GM18909 (cell line): ENCODE results near the gene SLC5A5.
A peak's percentile ranks its signal among the peaks of the same experiment; 100 is the strongest.
"Not testable (repeated sequence)": the region's sequence is repeated elsewhere in the genome, so short reads cannot be mapped to it uniquely, and the experiment has no call there.

Source experiments
- ATAC-seq: cut with Tn5 transposase; IDR thresholded peaks from one replicate; pipeline ENCODE4 v1.9.1; 2021; ENCODE audit warnings: mild to moderate bottlenecking; ENCODE audit not compliant: unreplicated experiment, poor library complexity

The SLC5A5 gene

DNA sequence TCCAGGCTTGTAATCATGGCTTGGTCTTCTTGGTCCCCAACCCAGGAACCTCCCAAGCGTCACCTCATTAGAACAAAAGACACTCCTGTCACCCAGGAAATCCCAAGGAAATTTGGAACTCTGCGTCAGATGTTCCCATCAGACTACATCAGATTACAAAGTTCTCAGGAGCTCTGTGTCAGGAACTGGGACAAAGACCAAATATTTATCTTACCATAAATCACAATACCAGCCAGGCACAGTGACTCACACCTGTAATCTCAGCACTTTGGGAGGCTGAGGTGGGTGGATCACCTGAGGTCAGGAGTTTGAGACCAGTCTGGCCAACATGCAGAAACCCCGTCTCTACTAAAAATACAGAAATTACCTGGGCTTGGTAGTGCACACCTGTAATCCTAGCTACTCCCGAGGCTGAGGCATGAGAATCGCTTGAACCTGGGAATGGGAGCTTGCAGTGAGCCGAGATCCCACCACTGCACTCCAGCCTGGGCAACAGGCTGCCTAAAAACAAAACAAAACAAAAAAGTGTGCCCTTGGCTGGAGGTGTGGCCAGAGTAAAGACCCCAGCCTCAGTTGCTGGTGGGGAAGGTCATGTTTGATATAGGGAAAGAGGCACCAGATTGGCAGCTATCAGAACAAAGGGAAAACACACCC lies 44.3 kb downstream of the SLC5A5 start:
- no peak for ATAC-seq

DNA sequence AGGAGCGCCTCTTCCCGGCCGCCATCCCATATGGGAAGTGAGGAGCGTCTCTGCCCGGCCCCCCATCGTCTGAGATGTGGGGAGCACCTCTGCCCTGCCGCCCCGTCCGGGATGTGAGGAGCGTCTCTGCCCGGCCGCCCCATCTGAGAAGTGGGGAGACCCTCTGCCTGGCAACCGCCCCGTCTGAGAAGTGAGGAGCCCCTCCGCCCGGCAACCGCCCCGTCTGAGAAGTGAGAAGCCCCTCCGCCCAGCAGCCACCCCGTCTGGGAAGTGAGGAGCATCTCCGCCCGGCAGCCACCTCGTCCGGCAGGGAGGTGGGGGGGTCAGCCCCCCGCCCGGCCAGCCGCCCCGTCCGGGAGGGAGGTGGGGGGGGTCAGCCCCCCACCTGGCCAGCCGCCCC lies 46.4 kb downstream of the SLC5A5 start:
- ATAC-seq: not testable (repeated sequence)

DNA sequence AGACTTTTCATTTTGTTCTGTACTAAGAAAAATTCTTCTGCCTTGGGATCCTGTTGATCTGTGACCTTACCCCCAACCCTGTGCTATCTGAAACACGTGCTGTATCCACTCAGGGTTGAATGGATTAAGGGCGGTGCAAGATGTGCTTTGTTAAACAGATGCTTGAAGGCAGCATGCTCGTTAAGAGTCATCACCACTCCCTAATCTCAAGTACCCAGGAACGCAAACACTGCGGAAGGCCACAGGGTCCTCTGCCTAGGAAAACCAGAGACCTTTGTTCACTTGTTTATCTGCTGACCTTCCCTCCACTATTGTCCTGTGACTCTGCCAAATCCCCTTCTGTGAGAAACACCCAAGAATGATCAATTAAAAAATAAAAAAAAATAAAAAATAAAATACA lies 47.4 kb downstream of the SLC5A5 start:
- ATAC-seq: not testable (repeated sequence)

DNA sequence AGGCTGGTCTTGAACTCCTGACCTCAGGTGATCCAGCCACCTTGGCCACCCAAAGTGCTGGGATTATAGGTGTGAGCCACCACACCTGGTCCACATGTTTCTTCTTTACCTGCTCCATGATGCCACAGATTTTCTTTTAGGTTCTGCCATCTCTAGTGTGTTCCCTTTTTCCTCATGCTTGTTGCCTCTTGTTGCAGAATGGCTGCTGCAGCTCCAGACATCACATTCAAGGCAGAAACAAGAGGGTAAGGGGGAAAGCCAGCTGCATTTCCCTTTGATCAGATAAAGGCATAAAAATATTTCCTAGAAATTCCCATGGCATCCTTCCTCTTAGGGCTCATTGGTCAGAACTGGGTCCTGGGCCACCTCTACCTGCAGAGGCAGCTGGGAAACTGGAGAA lies 48.8 kb downstream of the SLC5A5 start:
- no peak for ATAC-seq

DNA sequence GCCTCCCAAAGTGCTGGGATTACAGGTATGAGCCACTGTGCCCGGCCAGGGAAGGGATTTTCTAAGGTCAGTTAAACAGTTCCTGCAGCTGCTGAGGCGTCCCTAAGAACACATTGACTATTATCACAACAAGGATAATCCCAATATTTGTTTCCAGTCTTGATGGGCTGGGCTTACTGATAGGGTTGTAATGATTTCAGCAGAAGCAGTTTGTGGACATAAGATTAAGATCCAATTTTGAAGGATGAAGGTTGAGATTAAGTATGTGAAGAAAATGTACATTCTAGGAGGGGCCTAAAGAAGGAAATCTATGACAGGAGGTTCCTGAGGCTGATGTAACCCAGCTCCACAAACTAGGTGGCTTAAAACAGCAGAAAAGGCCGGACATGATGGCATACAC lies 50.4 kb downstream of the SLC5A5 start:
- no peak for ATAC-seq

DNA sequence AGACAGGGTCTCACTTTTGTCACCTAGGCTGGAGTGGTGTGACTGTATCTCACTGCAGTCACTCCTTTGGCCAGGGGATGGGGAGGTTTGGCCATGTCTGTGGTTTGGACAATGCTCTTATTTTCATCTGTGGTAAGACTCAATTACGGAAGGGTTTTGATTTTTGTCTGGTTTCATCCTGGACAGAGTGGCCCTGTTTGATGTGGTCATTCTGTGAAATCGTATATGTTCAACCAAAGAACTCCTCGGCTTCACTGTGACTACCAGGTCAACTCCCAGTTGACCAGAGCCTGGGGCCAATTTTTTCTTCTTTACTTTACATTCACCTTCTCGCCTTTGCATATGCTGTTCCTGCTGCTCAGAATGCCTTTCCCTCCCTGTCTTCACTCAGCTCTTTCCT lies 54.3 kb downstream of the SLC5A5 start:
- no peak for ATAC-seq

DNA sequence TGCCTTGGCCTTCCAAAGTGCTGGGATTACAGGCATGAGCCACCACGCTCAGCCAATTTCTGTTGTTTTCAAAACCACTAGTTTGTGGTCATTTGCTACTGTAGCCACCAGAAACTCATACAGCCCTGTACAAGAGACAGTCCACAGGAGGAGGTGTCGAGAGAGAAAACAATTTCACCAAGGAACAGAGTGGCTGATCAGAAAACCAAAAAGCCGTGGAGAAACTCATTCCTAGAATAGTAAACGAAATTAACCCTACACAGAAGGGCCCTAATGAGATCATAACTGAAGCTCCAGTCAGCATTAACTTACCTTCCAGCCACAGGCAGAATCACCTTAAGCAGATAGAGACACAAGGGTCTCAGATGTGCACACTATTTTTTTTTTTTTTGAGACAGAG lies 57.3 kb downstream of the SLC5A5 start:
- no peak for ATAC-seq

DNA sequence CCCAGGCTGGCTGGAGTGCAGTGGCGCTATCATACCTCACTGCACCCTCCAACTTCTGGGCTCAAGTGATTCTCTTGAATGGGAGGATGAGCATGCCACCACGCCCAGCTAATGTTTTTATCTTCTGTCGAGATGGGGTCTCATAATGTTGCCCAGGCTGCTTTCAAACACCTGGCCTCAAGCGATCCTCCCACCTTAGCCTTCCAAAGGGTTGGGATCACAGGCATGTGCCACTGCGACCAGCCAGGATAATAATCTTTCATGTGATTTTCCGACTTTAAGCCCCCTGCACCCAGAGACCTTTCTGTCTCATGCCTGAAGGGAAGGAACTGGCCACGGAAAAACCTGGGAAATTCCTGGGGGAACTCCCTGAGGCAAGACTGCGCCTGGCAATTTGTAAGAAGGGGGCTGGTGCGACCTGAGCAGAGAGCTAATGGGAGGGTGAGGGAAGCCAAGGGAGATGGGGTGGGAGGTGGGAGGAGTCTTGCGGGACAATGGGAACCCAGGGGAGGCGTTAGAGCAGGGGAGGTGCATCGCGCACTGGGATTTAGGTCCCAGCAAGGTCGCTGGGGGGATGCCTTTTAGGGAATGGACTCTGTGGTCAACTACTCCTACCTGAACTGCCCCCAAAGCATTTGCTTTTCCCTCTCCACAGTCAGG lies 59.9 kb downstream of the SLC5A5 start:
- ATAC-seq: no peak

DNA sequence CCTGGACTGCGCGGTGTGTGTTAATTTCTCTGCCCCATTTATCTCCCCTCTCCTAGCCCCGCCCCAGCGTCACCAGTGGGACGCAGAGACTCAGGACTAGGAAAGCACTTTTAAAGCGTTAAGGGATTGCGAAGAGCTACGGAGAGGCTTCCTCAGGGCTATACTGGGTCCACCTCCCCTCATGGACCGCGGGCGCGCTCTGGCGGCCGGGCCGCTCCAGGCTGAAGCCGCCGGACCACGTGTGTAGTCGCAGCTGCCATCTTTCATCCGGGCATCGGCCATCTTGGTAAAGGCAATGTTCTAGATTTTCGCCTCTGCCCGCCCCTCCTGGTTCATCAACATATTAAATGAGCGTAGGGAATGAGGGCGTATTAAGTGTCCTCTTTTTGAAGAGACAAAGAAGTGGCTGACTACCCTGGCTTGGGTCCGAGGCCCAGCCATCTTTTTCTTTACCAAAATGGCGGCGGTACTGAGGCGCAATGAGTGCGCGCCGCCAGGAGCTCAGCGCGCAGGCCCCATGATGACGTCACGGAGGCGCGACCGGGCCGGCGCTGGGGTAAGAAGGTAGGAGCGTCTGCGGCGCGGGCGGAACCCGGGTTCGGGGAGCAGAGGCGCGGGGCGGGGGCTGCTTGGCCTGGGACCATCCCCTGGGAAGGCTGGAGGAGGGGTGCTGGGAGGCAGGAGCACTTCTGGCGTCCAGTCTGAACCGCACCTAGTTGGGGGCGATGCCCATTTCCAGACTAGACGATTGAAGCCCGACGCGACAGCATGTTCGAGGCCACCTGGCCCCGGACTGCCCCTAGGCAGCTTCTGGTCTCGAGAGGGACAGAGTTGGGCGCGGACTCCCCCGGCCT lies 61.0 kb downstream of the SLC5A5 start, which contains the start of gene CCDC124:
TSS of gene CCDC124 (plus strand) at position 531 of the 854 bp plus-strand sequence. CDS start 3,406 bp downstream, outside the sequence.
- ATAC-seq: peak; percentile 76

DNA sequence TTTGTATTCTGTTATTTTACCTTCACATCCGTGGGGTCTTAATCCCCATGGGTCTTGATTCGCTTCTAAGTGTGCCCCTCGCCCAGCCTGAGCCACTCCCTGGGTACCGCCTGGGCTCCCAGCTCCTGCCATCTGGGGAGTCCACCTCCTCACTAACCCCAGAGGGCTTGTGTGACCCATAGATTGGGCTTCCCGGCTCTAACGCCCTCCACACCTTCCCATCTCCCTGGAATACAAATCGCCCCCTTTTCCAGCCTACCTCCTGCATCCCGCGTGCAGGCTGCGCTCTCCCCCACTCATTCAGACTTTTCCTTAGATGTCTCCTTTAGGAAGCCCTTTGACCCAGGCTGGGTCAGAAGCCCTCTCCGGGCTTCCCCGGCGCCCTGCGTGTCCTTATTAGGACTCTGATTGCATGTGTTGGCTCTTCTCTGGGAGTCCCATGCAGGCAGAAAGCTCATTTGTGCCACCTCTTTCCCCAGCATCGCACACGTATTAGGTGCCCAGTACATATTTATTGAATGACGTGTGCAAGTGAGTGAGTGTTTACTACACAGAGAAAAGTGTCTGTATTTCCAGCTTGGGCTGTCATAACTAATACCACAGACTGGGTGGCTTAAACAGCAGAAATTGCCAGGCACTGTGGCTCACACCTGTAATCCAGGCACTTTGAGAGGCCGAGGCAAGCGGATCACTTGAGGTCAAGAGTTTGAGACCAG lies 61.8 kb downstream of the SLC5A5 start:
- no peak for ATAC-seq

DNA sequence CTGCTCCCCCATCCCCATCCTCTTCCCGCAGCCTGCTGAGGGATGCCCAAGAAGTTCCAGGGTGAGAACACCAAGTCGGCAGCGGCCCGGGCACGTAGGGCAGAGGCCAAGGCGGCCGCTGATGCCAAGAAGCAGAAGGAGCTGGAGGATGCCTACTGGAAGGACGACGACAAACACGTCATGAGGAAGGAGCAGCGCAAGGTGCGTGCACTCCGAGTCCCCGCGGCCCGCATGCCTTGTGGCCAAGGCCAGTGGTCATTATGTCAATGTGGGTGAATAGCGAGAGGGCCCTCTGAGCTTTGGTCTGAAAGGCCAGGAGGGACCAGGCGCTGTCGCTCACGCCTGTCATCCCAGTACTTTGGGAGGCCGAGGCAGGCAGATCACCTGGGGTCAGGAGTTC lies 64.6 kb downstream of the SLC5A5 start:
- no peak for ATAC-seq

DNA sequence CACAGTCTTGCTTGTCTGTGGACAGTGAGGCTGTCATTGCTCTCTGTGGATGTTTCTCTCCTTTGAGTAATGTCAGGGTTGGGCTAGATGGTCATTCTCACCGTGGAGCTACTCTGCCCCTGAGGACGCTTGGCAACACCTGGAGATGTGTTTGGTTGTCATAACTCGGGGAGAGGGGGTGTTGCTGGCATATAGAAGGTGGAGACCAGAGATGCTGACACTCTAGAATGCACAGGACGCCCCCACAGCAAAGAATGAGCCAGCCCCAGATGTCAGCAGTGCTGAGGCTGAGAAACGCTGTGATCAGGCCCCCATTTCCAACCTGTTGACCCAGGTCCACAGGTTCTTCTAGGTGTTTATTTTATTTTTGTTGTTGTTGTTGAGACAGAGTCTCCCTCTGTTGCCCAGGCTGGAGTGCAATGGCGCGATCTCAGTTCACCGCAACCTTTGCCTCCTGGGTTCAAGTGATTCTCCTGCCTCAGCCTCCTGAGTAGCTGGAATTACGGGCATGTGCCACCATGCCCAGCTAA lies 65.7 kb downstream of the SLC5A5 start:
- ATAC-seq: no peak

DNA sequence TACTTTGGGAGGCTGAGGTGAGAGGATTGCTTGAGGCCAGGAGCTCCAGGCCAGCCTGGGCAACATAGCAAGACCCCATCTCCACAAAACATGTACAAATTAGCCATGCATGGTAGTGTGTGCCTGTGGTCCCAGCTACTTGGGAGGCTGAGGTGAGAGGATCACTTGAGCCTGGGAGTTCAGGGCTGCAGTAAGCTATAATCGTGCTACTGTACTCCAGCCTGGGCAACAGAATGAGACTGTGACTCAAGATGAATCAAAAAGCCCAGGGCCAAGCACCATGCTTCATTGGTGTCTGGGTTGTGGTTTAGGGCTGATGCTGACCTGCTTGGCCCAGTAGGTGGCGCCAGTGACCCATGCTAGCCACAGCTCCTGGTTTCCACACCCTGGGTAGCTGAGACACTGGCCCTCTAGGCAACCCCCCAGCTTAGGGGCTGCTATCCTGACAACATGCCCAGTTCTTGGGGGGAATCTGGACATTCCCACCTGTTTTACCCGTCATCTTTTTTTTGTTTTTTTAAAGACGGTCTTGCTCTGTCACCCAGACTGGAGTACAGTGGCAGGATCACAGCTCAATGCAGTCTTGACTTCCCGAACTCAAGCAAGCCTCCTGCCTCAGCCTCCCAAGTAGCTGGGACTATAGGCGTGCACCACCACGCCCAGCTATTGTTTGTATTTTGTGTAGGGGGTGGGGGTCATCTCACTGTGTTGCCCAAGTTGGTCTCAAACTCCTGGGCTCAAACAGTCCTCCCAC lies 66.5 kb downstream of the SLC5A5 start:
- ATAC-seq: no peak

DNA sequence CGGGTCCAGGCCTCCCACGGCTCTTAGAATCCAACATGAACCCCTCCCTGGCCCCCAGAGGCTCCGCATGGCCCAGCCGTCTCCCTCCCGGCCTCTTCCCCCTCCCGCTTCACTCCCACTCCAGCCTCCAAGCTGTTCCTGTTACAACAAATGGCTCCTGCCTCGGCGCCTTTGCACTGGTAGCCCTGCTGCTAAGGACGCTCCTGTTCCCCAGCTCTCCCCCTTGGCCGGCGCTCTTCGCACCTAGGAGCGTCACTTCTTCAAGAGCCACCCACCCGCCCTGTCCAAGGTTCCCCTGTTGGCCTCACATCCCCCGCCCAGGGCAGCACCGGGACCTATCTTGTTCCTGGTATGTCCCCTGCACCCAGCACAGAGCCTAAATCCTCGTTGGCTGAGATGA lies 70.4 kb downstream of the SLC5A5 start:
- no peak for ATAC-seq

DNA sequence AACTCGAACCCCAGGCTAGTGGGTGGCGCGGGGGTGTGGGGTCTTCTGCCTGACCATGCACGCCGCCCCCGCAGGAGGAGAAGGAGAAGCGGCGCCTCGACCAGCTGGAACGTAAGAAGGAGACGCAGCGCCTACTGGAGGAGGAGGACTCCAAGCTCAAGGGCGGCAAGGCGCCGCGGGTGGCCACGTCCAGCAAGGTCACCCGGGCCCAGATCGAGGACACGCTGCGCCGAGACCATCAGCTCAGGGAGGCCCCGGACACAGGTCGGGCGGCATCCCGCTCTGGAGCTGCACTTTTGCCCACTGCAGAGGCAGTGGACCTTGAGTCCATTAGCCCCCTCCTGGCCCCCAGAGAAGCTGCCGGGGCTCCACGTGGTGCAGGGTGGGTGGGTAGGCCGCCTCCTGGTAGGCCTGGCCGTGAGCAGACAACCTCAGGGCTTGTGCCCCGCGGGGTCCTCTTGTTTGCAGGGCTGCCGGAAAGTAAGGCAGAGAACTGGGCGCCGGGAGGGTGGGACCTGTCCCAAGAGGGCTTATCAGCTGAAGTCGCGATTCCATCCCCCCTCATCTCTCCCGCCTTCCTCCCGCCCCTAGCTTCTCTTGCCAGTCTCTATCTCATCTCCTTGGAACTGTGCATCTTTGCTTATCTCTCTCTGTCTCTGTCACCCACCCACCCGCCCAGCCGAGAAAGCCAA lies 71.0 kb downstream of the SLC5A5 start:
- no peak for ATAC-seq

DNA sequence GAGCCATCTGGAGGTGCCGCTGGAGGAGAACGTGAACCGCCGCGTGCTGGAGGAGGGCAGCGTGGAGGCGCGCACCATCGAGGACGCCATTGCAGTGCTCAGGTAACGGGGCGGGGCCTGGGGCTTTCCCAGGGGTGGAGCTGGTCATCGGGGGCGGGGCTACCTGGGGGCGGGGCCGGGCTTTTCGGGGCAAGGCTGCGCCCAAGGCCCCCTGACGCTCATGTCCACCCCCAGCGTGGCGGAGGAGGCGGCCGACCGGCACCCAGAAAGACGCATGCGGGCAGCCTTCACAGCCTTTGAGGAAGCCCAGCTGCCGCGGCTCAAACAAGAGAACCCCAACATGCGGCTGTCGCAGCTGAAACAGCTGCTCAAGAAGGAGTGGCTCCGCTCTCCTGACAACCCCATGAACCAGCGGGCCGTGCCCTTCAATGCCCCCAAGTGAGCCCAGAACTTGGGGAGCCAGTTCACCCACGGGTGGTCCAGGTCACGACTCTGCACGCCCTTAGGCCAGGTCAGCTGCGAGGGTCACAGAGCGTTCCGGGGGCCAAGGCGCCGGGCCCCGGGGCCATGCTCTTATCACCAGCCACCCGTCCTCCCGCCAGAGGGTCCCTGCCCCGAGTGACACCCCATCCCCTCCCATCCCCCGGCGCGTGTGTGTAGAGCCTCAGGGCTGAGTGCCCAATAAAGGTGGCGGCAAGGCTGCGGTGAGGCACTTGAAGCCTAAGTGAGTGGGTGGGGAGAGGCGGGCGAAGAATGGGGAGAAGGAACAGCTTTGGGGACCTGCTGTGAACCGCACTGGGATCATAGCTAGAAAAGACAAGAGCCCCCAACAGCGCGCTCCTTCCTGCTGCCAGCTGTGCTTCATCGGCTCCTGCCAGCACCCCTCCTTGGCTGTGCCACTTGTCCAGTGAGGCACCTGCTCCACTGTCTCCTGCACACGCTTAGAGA lies 71.8 kb downstream of the SLC5A5 start:
- ATAC-seq: no peak

DNA sequence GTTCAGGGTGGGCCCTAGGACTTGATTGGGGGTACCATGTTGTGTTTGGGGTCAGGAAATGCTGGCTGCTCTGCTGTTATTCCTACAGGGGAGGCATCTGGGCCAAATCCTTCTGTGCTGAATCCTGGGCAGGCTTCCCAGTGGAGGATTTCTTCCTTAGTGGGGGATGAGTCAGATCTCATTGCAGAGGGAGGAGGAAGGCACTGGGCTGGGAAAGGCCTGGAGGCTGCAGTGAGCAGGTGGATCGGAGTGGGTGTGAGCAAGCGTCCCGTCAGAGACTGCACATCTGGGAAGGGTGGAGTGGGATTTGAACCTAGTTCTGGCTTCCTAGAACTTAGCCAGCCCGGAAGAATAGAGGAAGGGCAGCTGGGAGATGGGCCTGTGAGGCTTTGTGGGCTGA lies 72.6 kb downstream of the SLC5A5 start:
- no peak for ATAC-seq
